Epithelial cell of esophagus (primary cell): ENCODE results near the gene TMEM205.

Source experiments
- DNase-seq: peaks from one replicate; pipeline ENCODE4 v3.0.0; 2010; ENCODE audit warnings: low read depth
- H3K4me3 ChIP-seq: 2 replicates; pipeline ENCODE4 v1.5.1; 2011; ENCODE audit warnings: mild to moderate bottlenecking, low read length, control low read depth
- CTCF ChIP-seq: IDR thresholded peaks from 2 replicates; pipeline ENCODE4 v1.5.1; 2011; ENCODE audit warnings: low read depth, mild to moderate bottlenecking, low read length, control low read depth, inconsistent platforms; ENCODE audit not compliant: insufficient read depth; ENCODE audit errors: missing control alignments

The TMEM205 gene

GRCh38 chr19:11367528-11367927 is 21.5 kb upstream of the TMEM205 start:
- no peak for TF ChIP-seq CTCF
- no peak for DNase-seq
- no peak overlapping the region for H3K4me3 ChIP-seq

- DNase-seq, result no peak
- no peak overlapping the region for H3K4me3 ChIP-seq
- no peak for TF ChIP-seq CTCF
These were observed 19.6 kb upstream of the TMEM205 start for GRCh38 chr19:11365557-11366117.

- H3K4me3 ChIP-seq, result no peak overlapping the region
- no peak for TF ChIP-seq CTCF
- DNase-seq, result no peak
These were observed 18.9 kb upstream of the TMEM205 start for GRCh38 chr19:11364935-11365334.

GRCh38 chr19:11364296-11364904 is 18.3 kb upstream of the TMEM205 start:
- no peak for TF ChIP-seq CTCF
- DNase-seq, result no peak

GRCh38 chr19:11363881-11364280 is 17.8 kb upstream of the TMEM205 start:
- no peak overlapping the region for H3K4me3 ChIP-seq
- no peak for DNase-seq
- TF ChIP-seq CTCF, result no peak

More at GRCh38 chr19:11364296-11364904, 18.3 kb upstream of the TMEM205 start:
- no peak overlapping the region for H3K4me3 ChIP-seq

GRCh38 chr19:11361771-11362731 is 16.0 kb upstream of the TMEM205 start:
- H3K4me3 ChIP-seq, result no peak overlapping the region
- no peak for DNase-seq
- TF ChIP-seq CTCF, result no peak
